HCT116 (cell line): ENCODE measurements around the gene IMPG1. TPM values are rescaled to one million over a fixed set of nuclear protein-coding genes. Genes with fewer than 3 reads are reported as not detected.

Experiments used
- ATAC-seq: fragments of 200-7000 bp; cut with Tn5 transposase; 2 replicates; pipeline ENCODE4 v1.9.1; 2020; ENCODE audit warnings: mild to moderate bottlenecking, moderate library complexity
- BruUV-seq: library from RNA; stranded (reverse); fragments of 400-500 nt; replicated peaks from 2 replicates; lab custom pipeline; 2021; lab: Mats Ljungman, UMichigan
- CTCF ChIA-PET: fragments of 300-600 bp; sonication (Branson Sonifier 250); formaldehyde crosslinking; loops from one replicate; lab custom pipeline; 2021; ENCODE audit warnings: antibody characterized with exemption; lab: Charles Lee
- POLR2A ChIA-PET: fragments of 300-600, 350-600 bp; sonication (Branson Sonifier 250); formaldehyde crosslinking; loops from one replicate; lab custom pipeline; 2021; ENCODE audit warnings: antibody characterized with exemption; lab: Charles Lee
- RAD21 ChIA-PET, 2 experiments: fragments of 300-600 bp; sonication (Branson Sonifier 250); formaldehyde crosslinking; loops; one replicate each; lab custom pipeline; 2023; ENCODE audit warnings: low total read pairs in 2 of 2; ENCODE audit not compliant: uncharacterized antibody in 2 of 2, unreplicated experiment in 2 of 2, low non-redundant PET in 1 of 2; lab: Charles Lee
- DNase-seq: peaks from one replicate; pipeline ENCODE4 v3.0.0-alpha.2; 2010; ENCODE audit warnings: low read depth, low spot score
- H2AFZ ChIP-seq: fragments of 200-600 bp; shearing (Covaris generic), sonication (generic); 2 replicates; pipeline ENCODE4 v1.6.1; 2017; ENCODE audit warnings: low read depth, mixed run types, mixed read lengths, antibody characterized with exemption, low read length; ENCODE audit not compliant: poor library complexity, severe bottlenecking
- H3K27ac ChIP-seq: 2 replicates; pipeline ENCODE4 v1.5.1; 2012; ENCODE audit warnings: low read depth, low read length
- H3K27me3 ChIP-seq: fragments of 200-600 bp; sonication (generic); 2 replicates; pipeline ENCODE4 v1.6.1; 2016; ENCODE audit warnings: mixed run types, low read length, mixed read lengths; ENCODE audit not compliant: insufficient read depth
- H3K36me3 ChIP-seq, 2 experiments: fragments of 200-500 bp in 1 of 2; fragments of 200-600 bp in 1 of 2; sonication (Bioruptor generic) in 1 of 2; sonication (generic) in 1 of 2; 2 replicates each; pipeline versions ENCODE4 v1.5.1 to v1.6.1; 2014 to 2016; ENCODE audit warnings: low read length in 2 of 2, inconsistent platforms in 1 of 2, mixed read lengths in 1 of 2, mixed run types in 1 of 2; ENCODE audit not compliant: insufficient read depth in 2 of 2, control insufficient read depth in 1 of 2
- H3K4me1 ChIP-seq, 2 experiments: fragments of 200-600 bp in 1 of 2; sonication (generic) in 1 of 2; 2 replicates each; pipeline versions ENCODE4 v1.5.1 to v1.6.1; 2012 to 2017; ENCODE audit warnings: low read length in 2 of 2, inconsistent platforms in 1 of 2, mild to moderate bottlenecking in 1 of 2, mixed read lengths in 1 of 2, mixed run types in 1 of 2, moderate library complexity in 1 of 2; ENCODE audit not compliant: insufficient read depth in 2 of 2, control insufficient read depth in 1 of 2
- H3K4me2 ChIP-seq: fragments of 200-600 bp; sonication (generic); 2 replicates; pipeline ENCODE4 v1.6.1; 2017; ENCODE audit warnings: mixed run types, low read length, mixed read lengths
- H3K4me3 ChIP-seq, 2 experiments: fragments of 200-600 bp in 1 of 2; sonication (generic) in 1 of 2; replicated peaks in 1 of 2; 2 replicates each; pipeline ENCODE4 v1.5.1; 2011 to 2016; ENCODE audit warnings: low read length in 2 of 2, control low read depth in 1 of 2, low read depth in 1 of 2, mild to moderate bottlenecking in 1 of 2, mixed read lengths in 1 of 2, mixed run types in 1 of 2
- H3K79me2 ChIP-seq: fragments of 200-600 bp; sonication (generic); 2 replicates; pipeline ENCODE4 v1.6.1; 2017; ENCODE audit warnings: mild to moderate bottlenecking, mixed run types, low read length, moderate library complexity, mixed read lengths; ENCODE audit not compliant: insufficient read depth
- H3K9ac ChIP-seq: fragments of 200-600 bp; sonication (generic); 2 replicates; pipeline ENCODE4 v1.6.1; 2016; ENCODE audit warnings: low read length, mixed read lengths
- H3K9me2 ChIP-seq: fragments of 200-600 bp; sonication (generic), shearing (Covaris generic); 2 replicates; pipeline ENCODE4 v1.6.1; 2017; ENCODE audit warnings: mixed run types, mild to moderate bottlenecking, moderate library complexity; ENCODE audit not compliant: insufficient read depth
- H3K9me3 ChIP-seq, 2 experiments: fragments of 200-500 bp in 1 of 2; fragments of 200-600 bp in 1 of 2; sonication (Bioruptor generic) in 1 of 2; sonication (generic) in 1 of 2; 2 replicates each; pipeline ENCODE4 v1.6.1; 2014 to 2017; ENCODE audit warnings: low read length in 2 of 2, mixed read lengths in 2 of 2, inconsistent platforms in 1 of 2, low read depth in 1 of 2, mild to moderate bottlenecking in 1 of 2, mixed run types in 1 of 2, moderate library complexity in 1 of 2; ENCODE audit not compliant: control insufficient read depth in 1 of 2, insufficient read depth in 1 of 2
- H4K20me1 ChIP-seq: fragments of 200-600 bp; sonication (generic), shearing (Covaris generic); 2 replicates; pipeline ENCODE4 v1.6.1; 2017; ENCODE audit warnings: mixed run types, mild to moderate bottlenecking, moderate library complexity; ENCODE audit not compliant: insufficient read depth
- CBX3 ChIP-seq: IDR thresholded peaks from 2 replicates; pipeline ENCODE4 v1.6.1; 2012; ENCODE audit warnings: low read depth
- CEBPB ChIP-seq: IDR thresholded peaks from 2 replicates; pipeline ENCODE4 v1.6.1; 2012; ENCODE audit warnings: low read depth
- EGR1 ChIP-seq: IDR thresholded peaks from 2 replicates; pipeline ENCODE4 v1.6.1; 2012; ENCODE audit warnings: low read depth
- ELF1 ChIP-seq: IDR thresholded peaks from 2 replicates; pipeline ENCODE4 v1.6.1; 2012; ENCODE audit warnings: low read depth, borderline replicate concordance
- EZH2 ChIP-seq: fragments of 200-600 bp; sonication (generic); IDR thresholded peaks from 2 replicates; pipeline ENCODE4 v1.6.1; 2017; ENCODE audit warnings: antibody characterized with exemption, mixed run types
- FOSL1 ChIP-seq: IDR thresholded peaks from 2 replicates; pipeline ENCODE4 v1.6.1; 2012; ENCODE audit warnings: low read depth
- JUND ChIP-seq: IDR thresholded peaks from 2 replicates; pipeline ENCODE4 v1.6.1; 2012
- POLR2A ChIP-seq: IDR thresholded peaks from 2 replicates; pipeline ENCODE4 v1.7.0; 2011; ENCODE audit warnings: borderline replicate concordance; ENCODE audit not compliant: insufficient read depth, insufficient read length; ENCODE audit errors: extremely low read depth
- SP1 ChIP-seq: IDR thresholded peaks from 2 replicates; pipeline ENCODE4 v1.6.1; 2012; ENCODE audit warnings: low read depth
- TCF7L2 ChIP-seq: IDR thresholded peaks from 2 replicates; pipeline ENCODE4 v1.7.0; 2011; ENCODE audit warnings: borderline replicate concordance, inconsistent platforms; ENCODE audit not compliant: insufficient read depth, insufficient read length; ENCODE audit errors: extremely low read depth
- YY1 ChIP-seq: IDR thresholded peaks from 2 replicates; pipeline ENCODE4 v1.6.1; 2011; ENCODE audit warnings: low read length, low read depth, moderate library complexity, mild to moderate bottlenecking; ENCODE audit not compliant: insufficient replicate concordance; ENCODE audit errors: extremely low read depth
- ZNF274 ChIP-seq: fragments of 200-500 bp; sonication (Bioruptor generic); IDR thresholded peaks from 2 replicates; pipeline ENCODE4 v1.6.1; 2014; ENCODE audit warnings: mild to moderate bottlenecking, low read depth, low read length, inconsistent platforms
- intact Hi-C: fragments of 100-400 bp; cut with micrococcal nuclease; formaldehyde crosslinking; loops from 2 replicates; pipeline ENCODE4 v1.10.0; 2022
- total RNA-seq: library from RNA; stranded (reverse); gene quantifications from one replicate; pipeline ENCODE4 v1.2.1, GENCODE V29; 2021; ENCODE audit not compliant: unreplicated experiment
- TF ChIP-seq, protein P1 (sequence below): IDR thresholded peaks from 2 replicates; pipeline ENCODE4 v1.6.1; 2012
- TF ChIP-seq, protein P2 (sequence below): IDR thresholded peaks from 2 replicates; pipeline ENCODE4 v1.6.1; 2012; ENCODE audit warnings: low read depth
- TF ChIP-seq, protein P3 (sequence below): IDR thresholded peaks from 2 replicates; pipeline ENCODE4 v1.6.1; 2011; ENCODE audit warnings: mild to moderate bottlenecking, low read length, moderate library complexity; ENCODE audit not compliant: insufficient replicate concordance; ENCODE audit errors: extremely low read depth

The IMPG1 gene
- total RNA-seq, 1 experiment from 2014 or later: not detected

GRCh38 chr6:75970093-75970492 is 102.4 kb downstream of the IMPG1 start:
- H3K9me2 ChIP-seq: no peaks in the 10 kb centered on the region
- no peak overlapping the region for H3K4me3 ChIP-seq
- ChIA-PET CTCF (no interaction called here), RAD21 (no interaction called here), POLR2A (no interaction called here)
- no peaks in the 10 kb centered on the region for H3K27me3 ChIP-seq
- no peak for DNase-seq
- no peak overlapping the region for H3K4me2 ChIP-seq
- H3K4me1 ChIP-seq: no peaks in the 10 kb centered on the region
- no peak for ATAC-seq
- H3K9me3 ChIP-seq: no peaks in the 10 kb centered on the region
- no peaks in the 10 kb centered on the region for H3K79me2 ChIP-seq
- intact Hi-C loops: no loop called here
- no peak overlapping the region for H3K9ac ChIP-seq
- TF ChIP-seq ZNF274: no peak
- TF ChIP-seq CEBPB: no peak
- no peak for TF ChIP-seq FOSL1
- no peak for TF ChIP-seq CBX3
- no peak for TF ChIP-seq EGR1
- no peak for TF ChIP-seq SP1
- no peak for TF ChIP-seq JUND
- TF ChIP-seq POLR2A: no peak
- TF ChIP-seq, protein P1, sequence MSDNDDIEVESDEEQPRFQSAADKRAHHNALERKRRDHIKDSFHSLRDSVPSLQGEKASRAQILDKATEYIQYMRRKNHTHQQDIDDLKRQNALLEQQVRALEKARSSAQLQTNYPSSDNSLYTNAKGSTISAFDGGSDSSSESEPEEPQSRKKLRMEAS: no peak
- TF ChIP-seq, protein P2, sequence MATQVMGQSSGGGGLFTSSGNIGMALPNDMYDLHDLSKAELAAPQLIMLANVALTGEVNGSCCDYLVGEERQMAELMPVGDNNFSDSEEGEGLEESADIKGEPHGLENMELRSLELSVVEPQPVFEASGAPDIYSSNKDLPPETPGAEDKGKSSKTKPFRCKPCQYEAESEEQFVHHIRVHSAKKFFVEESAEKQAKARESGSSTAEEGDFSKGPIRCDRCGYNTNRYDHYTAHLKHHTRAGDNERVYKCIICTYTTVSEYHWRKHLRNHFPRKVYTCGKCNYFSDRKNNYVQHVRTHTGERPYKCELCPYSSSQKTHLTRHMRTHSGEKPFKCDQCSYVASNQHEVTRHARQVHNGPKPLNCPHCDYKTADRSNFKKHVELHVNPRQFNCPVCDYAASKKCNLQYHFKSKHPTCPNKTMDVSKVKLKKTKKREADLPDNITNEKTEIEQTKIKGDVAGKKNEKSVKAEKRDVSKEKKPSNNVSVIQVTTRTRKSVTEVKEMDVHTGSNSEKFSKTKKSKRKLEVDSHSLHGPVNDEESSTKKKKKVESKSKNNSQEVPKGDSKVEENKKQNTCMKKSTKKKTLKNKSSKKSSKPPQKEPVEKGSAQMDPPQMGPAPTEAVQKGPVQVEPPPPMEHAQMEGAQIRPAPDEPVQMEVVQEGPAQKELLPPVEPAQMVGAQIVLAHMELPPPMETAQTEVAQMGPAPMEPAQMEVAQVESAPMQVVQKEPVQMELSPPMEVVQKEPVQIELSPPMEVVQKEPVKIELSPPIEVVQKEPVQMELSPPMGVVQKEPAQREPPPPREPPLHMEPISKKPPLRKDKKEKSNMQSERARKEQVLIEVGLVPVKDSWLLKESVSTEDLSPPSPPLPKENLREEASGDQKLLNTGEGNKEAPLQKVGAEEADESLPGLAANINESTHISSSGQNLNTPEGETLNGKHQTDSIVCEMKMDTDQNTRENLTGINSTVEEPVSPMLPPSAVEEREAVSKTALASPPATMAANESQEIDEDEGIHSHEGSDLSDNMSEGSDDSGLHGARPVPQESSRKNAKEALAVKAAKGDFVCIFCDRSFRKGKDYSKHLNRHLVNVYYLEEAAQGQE: no peak
- TF ChIP-seq, protein P3, sequence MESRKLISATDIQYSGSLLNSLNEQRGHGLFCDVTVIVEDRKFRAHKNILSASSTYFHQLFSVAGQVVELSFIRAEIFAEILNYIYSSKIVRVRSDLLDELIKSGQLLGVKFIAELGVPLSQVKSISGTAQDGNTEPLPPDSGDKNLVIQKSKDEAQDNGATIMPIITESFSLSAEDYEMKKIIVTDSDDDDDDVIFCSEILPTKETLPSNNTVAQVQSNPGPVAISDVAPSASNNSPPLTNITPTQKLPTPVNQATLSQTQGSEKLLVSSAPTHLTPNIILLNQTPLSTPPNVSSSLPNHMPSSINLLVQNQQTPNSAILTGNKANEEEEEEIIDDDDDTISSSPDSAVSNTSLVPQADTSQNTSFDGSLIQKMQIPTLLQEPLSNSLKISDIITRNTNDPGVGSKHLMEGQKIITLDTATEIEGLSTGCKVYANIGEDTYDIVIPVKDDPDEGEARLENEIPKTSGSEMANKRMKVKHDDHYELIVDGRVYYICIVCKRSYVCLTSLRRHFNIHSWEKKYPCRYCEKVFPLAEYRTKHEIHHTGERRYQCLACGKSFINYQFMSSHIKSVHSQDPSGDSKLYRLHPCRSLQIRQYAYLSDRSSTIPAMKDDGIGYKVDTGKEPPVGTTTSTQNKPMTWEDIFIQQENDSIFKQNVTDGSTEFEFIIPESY: no peak
- no peak for TF ChIP-seq TCF7L2
- TF ChIP-seq EZH2: no peak
- no peak for TF ChIP-seq YY1
- no peak for TF ChIP-seq ELF1
- no peaks in the 10 kb centered on the region for H3K36me3 ChIP-seq
- no TSS peak for BruUV-seq
- H4K20me1 ChIP-seq: no peaks in the 10 kb centered on the region
- H3K27ac ChIP-seq: no peak overlapping the region
- no peak overlapping the region for H2AFZ ChIP-seq
